CD14-positive monocyte (primary cell): Measurements from ENCODE around the gene PHACTR2. TPM values are rescaled to one million over a fixed set of nuclear protein-coding genes. Genes with fewer than 3 reads are reported as not detected.

Experiments
- DNase-seq, 3 donors: peaks; one replicate each; pipeline ENCODE4 v3.0.0-alpha.2; 2011 to 2022
- H2AFZ ChIP-seq: 2 replicates; pipeline ENCODE4 v1.6.0; 2012; ENCODE audit warnings: mild to moderate bottlenecking, low read depth, low read length, inconsistent platforms; ENCODE audit not compliant: insufficient read depth, poor library complexity, severe bottlenecking
- H3K27ac ChIP-seq, 2 donors: 1 replicate in 1 of 2; 2 replicates in 1 of 2; pipeline ENCODE4 v1.5.1; 2012 to 2013; ENCODE audit warnings: low read length in 2 of 2, control low read depth in 1 of 2, inconsistent platforms in 1 of 2, low read depth in 1 of 2, mild to moderate bottlenecking in 1 of 2
- H3K27me3 ChIP-seq, 2 donors: one replicate each; pipeline versions ENCODE4 v1.6.0 to v1.6.1; 2011 to 2013; ENCODE audit warnings: low read length in 2 of 2; ENCODE audit not compliant: control insufficient read depth in 2 of 2, insufficient read depth in 2 of 2
- H3K36me3 ChIP-seq, 2 donors: replicated peaks in 1 of 2; 1 replicate in 1 of 2; 2 replicates in 1 of 2; pipeline versions ENCODE4 v1.5.1 to v1.6.1; 2012 to 2013; ENCODE audit warnings: low read length in 2 of 2, control low read depth in 1 of 2, inconsistent platforms in 1 of 2, mild to moderate bottlenecking in 1 of 2; ENCODE audit not compliant: insufficient read depth in 2 of 2, control insufficient read depth in 1 of 2
- H3K4me1 ChIP-seq, 2 donors: 1 replicate in 1 of 2; 2 replicates in 1 of 2; pipeline versions ENCODE4 v1.5.1 to v1.6.1; 2012 to 2013; ENCODE audit warnings: low read length in 2 of 2, control low read depth in 1 of 2, inconsistent platforms in 1 of 2, mild to moderate bottlenecking in 1 of 2, moderate library complexity in 1 of 2; ENCODE audit not compliant: insufficient read depth in 2 of 2, control insufficient read depth in 1 of 2
- H3K4me2 ChIP-seq: replicated peaks from 2 replicates; pipeline ENCODE3; 2012; ENCODE audit warnings: low read length, moderate library complexity, mild to moderate bottlenecking; ENCODE audit not compliant: poor library complexity, severe bottlenecking; ENCODE audit errors: extremely low read depth
- H3K4me3 ChIP-seq, 3 experiments: fragments of 200-600 bp in 1 of 3; sonication (generic) in 1 of 3; replicated peaks in 1 of 3; 1 replicate in 2 of 3; 2 replicates in 1 of 3; pipeline ENCODE4 v1.5.1; 2011 to 2013; ENCODE audit warnings: low read length in 3 of 3, mild to moderate bottlenecking in 3 of 3, control low read depth in 2 of 3, low read depth in 2 of 3, inconsistent platforms in 1 of 3, moderate library complexity in 1 of 3
- H3K79me2 ChIP-seq: 2 replicates; pipeline ENCODE4 v1.6.0; 2012; ENCODE audit warnings: mild to moderate bottlenecking, control low read depth, inconsistent platforms, low read length, moderate library complexity; ENCODE audit not compliant: insufficient read depth
- H3K9ac ChIP-seq: 2 replicates; pipeline ENCODE4 v1.6.0; 2017; ENCODE audit warnings: low read length, mild to moderate bottlenecking; ENCODE audit not compliant: insufficient read depth, poor library complexity, severe bottlenecking
- H3K9me3 ChIP-seq, 2 donors: replicated peaks in 1 of 2; 1 replicate in 1 of 2; 2 replicates in 1 of 2; pipeline versions ENCODE4 v1.5.1 to v1.6.1; 2012 to 2013; ENCODE audit warnings: low read length in 2 of 2, control low read depth in 1 of 2; ENCODE audit not compliant: control insufficient read depth in 1 of 2, insufficient read depth in 1 of 2
- H4K20me1 ChIP-seq: 2 replicates; pipeline ENCODE4 v1.6.0; 2012; ENCODE audit warnings: mild to moderate bottlenecking, low read length, control low read depth, moderate library complexity; ENCODE audit not compliant: insufficient read depth
- H3K27ac Mint-ChIP-seq, 7 donors: one replicate each; pipeline ENCODE4 v1.8.0; 2020; ENCODE audit warnings: mild to moderate bottlenecking in 7 of 7, mixed read lengths in 7 of 7, moderate library complexity in 6 of 7, inconsistent platforms in 2 of 7
- H3K27me3 Mint-ChIP-seq, 3 donors: one replicate each; pipeline ENCODE4 v1.8.0; 2021 to 2022; ENCODE audit warnings: low read depth in 3 of 3, mild to moderate bottlenecking in 3 of 3, mixed read lengths in 3 of 3, moderate library complexity in 3 of 3, inconsistent platforms in 1 of 3
- H3K36me3 Mint-ChIP-seq, 2 donors: one replicate each; pipeline ENCODE4 v1.8.0; 2020; ENCODE audit warnings: mixed read lengths in 2 of 2, inconsistent platforms in 1 of 2, mild to moderate bottlenecking in 1 of 2
- H3K4me1 Mint-ChIP-seq: one replicate; pipeline ENCODE4 v1.8.0; 2020; ENCODE audit warnings: mild to moderate bottlenecking, mixed read lengths
- H3K4me3 Mint-ChIP-seq, 2 donors: one replicate each; pipeline ENCODE4 v1.8.0; 2020; ENCODE audit warnings: mild to moderate bottlenecking in 2 of 2, mixed read lengths in 2 of 2, moderate library complexity in 1 of 2
- H3K9me3 Mint-ChIP-seq, 7 donors: one replicate each; pipeline ENCODE4 v1.8.0; 2020 to 2022; ENCODE audit warnings: mixed read lengths in 7 of 7, mild to moderate bottlenecking in 6 of 7, moderate library complexity in 6 of 7, inconsistent platforms in 2 of 7
- WGBS: methylation state at CpG from one replicate; pipeline ENCODE4 v1.1.5; 2013; ENCODE audit warnings: missing lambda C conversion rate; ENCODE audit not compliant: insufficient coverage; 5-methylcytosine and 5-hydroxymethylcytosine counted together
- intact Hi-C, 2 donors: fragments of 100-400 bp; cut with micrococcal nuclease; formaldehyde crosslinking; loops; one replicate each; pipeline versions ENCODE4 v1.15.0 to v1.15.1; 2023
- polyA plus RNA-seq, 3 donors: library from polyadenylated mRNA; depleted of rRNA in 1 of 3; unstranded in 2 of 3; stranded (reverse) in 1 of 3; fragments of 300-500 nt in 2 of 3; fragments of >200 nt in 1 of 3; fragmentation: Illumina TruSeq in 2 of 3; gene quantifications; 1 replicate in 2 of 3; 2 replicates in 1 of 3; pipeline ENCODE4 v1.2.3, GENCODE V29; 2012 to 2021
- TF ChIP-seq, protein P1 (sequence below): fragments of 200-600 bp; IDR thresholded peaks from one replicate; pipeline ENCODE4 v1.8.0; 2022; ENCODE audit warnings: antibody characterized with exemption, mild to moderate bottlenecking

PHACTR2 gene
- polyA plus RNA-seq, 3 donors: 9.6 to 11.6 (median 11.2) TPM

GRCh38 chr6:143817621-143818020 lies 139.9 kb downstream of the PHACTR2 start:
- Histone ChIP-seq H3K27ac (no peak overlapping the region), H3K79me2 (no peaks in the 10 kb centered on the region), H3K9ac (no peak overlapping the region), H3K4me3 (no peak overlapping the region), H3K27me3 (no peaks in the 10 kb centered on the region), H3K36me3 (peaks cover under 1 to 39% of the 10 kb centered on the region in 2 donors), H4K20me1 (no peaks in the 10 kb centered on the region), H3K9me3 (no peaks in the 10 kb centered on the region), H2AFZ (no peak overlapping the region), H3K4me1 (no peaks in the 10 kb centered on the region), H3K4me2 (no peak overlapping the region)
- H3K27me3 Mint-ChIP-seq: no peaks in the 10 kb centered on the region
- peaks cover 29 to 41% of the 10 kb centered on the region in 2 donors for H3K36me3 Mint-ChIP-seq
- H3K9me3 Mint-ChIP-seq: peaks cover 0 to 3% (median 0%) of the 10 kb centered on the region in 7 donors
- H3K4me3 Mint-ChIP-seq: no peak overlapping the region
- TF ChIP-seq, protein P1, sequence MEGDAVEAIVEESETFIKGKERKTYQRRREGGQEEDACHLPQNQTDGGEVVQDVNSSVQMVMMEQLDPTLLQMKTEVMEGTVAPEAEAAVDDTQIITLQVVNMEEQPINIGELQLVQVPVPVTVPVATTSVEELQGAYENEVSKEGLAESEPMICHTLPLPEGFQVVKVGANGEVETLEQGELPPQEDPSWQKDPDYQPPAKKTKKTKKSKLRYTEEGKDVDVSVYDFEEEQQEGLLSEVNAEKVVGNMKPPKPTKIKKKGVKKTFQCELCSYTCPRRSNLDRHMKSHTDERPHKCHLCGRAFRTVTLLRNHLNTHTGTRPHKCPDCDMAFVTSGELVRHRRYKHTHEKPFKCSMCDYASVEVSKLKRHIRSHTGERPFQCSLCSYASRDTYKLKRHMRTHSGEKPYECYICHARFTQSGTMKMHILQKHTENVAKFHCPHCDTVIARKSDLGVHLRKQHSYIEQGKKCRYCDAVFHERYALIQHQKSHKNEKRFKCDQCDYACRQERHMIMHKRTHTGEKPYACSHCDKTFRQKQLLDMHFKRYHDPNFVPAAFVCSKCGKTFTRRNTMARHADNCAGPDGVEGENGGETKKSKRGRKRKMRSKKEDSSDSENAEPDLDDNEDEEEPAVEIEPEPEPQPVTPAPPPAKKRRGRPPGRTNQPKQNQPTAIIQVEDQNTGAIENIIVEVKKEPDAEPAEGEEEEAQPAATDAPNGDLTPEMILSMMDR: no peak
- intact Hi-C loops: no loop called here
- DNase-seq: no peak
- peak overlapping the region in 2 of 7 donors; percentile 42 to 55 for H3K27ac Mint-ChIP-seq
- H3K4me1 Mint-ChIP-seq: no peaks in the 10 kb centered on the region

- Histone ChIP-seq H3K4me2 (no peak overlapping the region), H3K9ac (no peak overlapping the region), H4K20me1 (no peaks in the 10 kb centered on the region), H3K27me3 (no peaks in the 10 kb centered on the region), H3K4me1 (no peaks in the 10 kb centered on the region), H3K36me3 (peaks cover 10 to 54% of the 10 kb centered on the region in 2 donors), H3K27ac (no peak overlapping the region), H2AFZ (no peak overlapping the region), H3K9me3 (no peaks in the 10 kb centered on the region), H3K4me3 (no peak overlapping the region), H3K79me2 (no peaks in the 10 kb centered on the region)
- no peaks in the 10 kb centered on the region for H3K9me3 Mint-ChIP-seq
- H3K36me3 Mint-ChIP-seq: peaks cover 35 to 47% of the 10 kb centered on the region in 2 donors
- no peaks in the 10 kb centered on the region for H3K4me1 Mint-ChIP-seq
- H3K27me3 Mint-ChIP-seq: no peaks in the 10 kb centered on the region
- H3K27ac Mint-ChIP-seq: no peak overlapping the region
- intact Hi-C loops: no loop called here
- WGBS: 100% methylated on average over 1 of the region's 6 CpGs
- TF ChIP-seq, protein P1: no peak
- no peak overlapping the region for H3K4me3 Mint-ChIP-seq
- DNase-seq: no peak
Measured at GRCh38 chr6:143821359-143821758, 143.6 kb downstream of the PHACTR2 start.
